ENCODE measurements around the gene MRPS35. TPM values are rescaled to one million over a fixed set of nuclear protein-coding genes. Genes with fewer than 3 reads are reported as not detected.
A peak's percentile ranks its signal among the peaks of the same experiment; 100 is the strongest.
"Not testable (repeated sequence)": the region's sequence is repeated elsewhere in the genome, so short reads cannot be mapped to it uniquely, and the experiment has no call there.

Gene MRPS35
- total RNA-seq, 1 donor from 2014 or later, result 41.1 TPM

DNA sequence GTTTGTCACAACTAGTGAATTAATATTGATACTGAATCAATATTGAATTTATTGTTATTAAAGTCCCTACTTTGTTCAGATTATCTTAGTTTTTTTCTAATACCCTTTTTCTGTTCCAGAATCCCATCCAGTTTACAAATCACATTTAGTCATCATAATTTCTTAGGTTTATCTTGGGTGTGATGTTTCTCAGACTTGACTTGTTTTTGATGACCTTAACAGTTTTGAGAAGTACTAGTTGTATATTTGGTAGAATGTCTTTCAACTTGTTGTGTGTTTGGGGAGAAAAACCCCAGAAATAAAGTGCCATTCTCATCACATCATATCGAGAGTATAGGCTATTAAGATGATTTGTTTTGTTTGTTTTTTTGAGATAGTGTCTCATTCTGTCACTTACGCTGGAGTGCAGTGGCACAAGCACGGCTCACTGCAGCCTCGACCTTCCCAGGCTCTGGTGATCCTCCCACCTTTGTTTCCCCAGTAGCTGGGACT is 19.5 kb downstream of the MRPS35 start:
- peaks cover 56% of the 10 kb centered on the region for H3K36me3 Mint-ChIP-seq
- H3K4me1 Mint-ChIP-seq (ENCODE audit: unreplicated experiment), result no peaks in the 10 kb centered on the region
- H3K4me3 Mint-ChIP-seq, result no peak overlapping the region
- no peaks in the 10 kb centered on the region for H3K9me3 Mint-ChIP-seq
- no peak for DNase-seq (ENCODE audit: extremely low spot score, unreplicated experiment)
- H3K27ac Mint-ChIP-seq, result no peak overlapping the region
- H3K27me3 Mint-ChIP-seq, result no peaks in the 10 kb centered on the region
- TF ChIP-seq, protein P1, sequence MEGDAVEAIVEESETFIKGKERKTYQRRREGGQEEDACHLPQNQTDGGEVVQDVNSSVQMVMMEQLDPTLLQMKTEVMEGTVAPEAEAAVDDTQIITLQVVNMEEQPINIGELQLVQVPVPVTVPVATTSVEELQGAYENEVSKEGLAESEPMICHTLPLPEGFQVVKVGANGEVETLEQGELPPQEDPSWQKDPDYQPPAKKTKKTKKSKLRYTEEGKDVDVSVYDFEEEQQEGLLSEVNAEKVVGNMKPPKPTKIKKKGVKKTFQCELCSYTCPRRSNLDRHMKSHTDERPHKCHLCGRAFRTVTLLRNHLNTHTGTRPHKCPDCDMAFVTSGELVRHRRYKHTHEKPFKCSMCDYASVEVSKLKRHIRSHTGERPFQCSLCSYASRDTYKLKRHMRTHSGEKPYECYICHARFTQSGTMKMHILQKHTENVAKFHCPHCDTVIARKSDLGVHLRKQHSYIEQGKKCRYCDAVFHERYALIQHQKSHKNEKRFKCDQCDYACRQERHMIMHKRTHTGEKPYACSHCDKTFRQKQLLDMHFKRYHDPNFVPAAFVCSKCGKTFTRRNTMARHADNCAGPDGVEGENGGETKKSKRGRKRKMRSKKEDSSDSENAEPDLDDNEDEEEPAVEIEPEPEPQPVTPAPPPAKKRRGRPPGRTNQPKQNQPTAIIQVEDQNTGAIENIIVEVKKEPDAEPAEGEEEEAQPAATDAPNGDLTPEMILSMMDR (conservative IDR thresholded peaks at IDR 0.05), result no peak

DNA sequence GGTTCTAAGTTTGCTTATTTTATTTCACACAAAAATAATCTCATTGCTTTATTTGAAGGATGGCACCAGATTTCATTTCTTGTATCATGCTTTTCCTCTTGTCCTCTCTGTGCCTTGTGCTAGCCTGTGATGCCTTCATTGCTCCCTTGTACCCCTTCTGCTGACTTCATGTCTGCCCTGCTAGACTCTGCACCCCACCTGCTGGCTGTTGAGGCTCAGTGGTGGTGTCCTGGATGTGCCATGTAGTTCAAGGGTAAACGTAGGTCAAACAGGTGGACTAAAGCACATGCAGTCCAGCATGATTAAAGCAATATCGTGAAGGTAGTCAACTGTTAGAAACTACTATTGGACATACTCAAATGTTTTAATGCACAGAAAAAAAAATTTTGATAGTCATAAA is 21.6 kb downstream of the MRPS35 start:
- H3K36me3 Mint-ChIP-seq, result peaks cover 55% of the 10 kb centered on the region
- no peaks in the 10 kb centered on the region for H3K27me3 Mint-ChIP-seq
- H3K27ac Mint-ChIP-seq, result no peak overlapping the region
- H3K4me3 Mint-ChIP-seq, result no peak overlapping the region
- no peak for DNase-seq (ENCODE audit: extremely low spot score, unreplicated experiment)
- H3K9me3 Mint-ChIP-seq, result no peaks in the 10 kb centered on the region
- TF ChIP-seq, protein P1 (conservative IDR thresholded peaks at IDR 0.05), result no peak
- no peaks in the 10 kb centered on the region for H3K4me1 Mint-ChIP-seq (ENCODE audit: unreplicated experiment)

GRCh38 chr12:27733052-27733656 is 22.5 kb downstream of the MRPS35 start:
- Mint-ChIP-seq H3K27me3 (no peaks in the 10 kb centered on the region), H3K9me3 (no peaks in the 10 kb centered on the region), H3K4me1 (ENCODE audit: unreplicated experiment) (no peaks in the 10 kb centered on the region), H3K4me3 (no peak overlapping the region), H3K27ac (no peak overlapping the region), H3K36me3 (peaks cover 58% of the 10 kb centered on the region)
- no peak for DNase-seq (ENCODE audit: extremely low spot score, unreplicated experiment)
- TF ChIP-seq, protein P1 (conservative IDR thresholded peaks at IDR 0.05), result peak; percentile 89

DNA sequence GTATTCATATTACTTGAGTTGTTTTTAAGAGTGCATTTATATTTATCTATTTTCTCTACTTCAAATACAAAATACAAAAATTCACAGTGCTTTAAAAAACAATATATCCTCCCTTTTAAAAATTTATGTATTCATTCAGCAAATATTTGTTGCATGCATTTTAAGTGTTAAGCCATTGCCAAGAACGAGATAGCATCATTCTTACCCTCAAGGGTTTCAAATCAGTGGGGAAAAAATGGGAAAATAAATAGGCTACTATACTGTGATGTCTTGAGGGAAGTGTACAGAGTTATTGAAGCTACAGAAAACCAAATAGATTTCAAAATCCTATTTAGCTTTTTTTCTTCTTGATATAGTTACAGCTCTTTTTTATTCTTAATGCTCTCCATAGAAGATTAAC is 23.2 kb downstream of the MRPS35 start:
- no peaks in the 10 kb centered on the region for H3K9me3 Mint-ChIP-seq
- H3K36me3 Mint-ChIP-seq, result peaks cover 53% of the 10 kb centered on the region
- H3K4me1 Mint-ChIP-seq (ENCODE audit: unreplicated experiment), result no peaks in the 10 kb centered on the region
- no peaks in the 10 kb centered on the region for H3K27me3 Mint-ChIP-seq
- no peak for DNase-seq (ENCODE audit: extremely low spot score, unreplicated experiment)
- TF ChIP-seq, protein P1 (conservative IDR thresholded peaks at IDR 0.05), result no peak
- H3K4me3 Mint-ChIP-seq, result no peak overlapping the region
- H3K27ac Mint-ChIP-seq, result no peak overlapping the region

DNA sequence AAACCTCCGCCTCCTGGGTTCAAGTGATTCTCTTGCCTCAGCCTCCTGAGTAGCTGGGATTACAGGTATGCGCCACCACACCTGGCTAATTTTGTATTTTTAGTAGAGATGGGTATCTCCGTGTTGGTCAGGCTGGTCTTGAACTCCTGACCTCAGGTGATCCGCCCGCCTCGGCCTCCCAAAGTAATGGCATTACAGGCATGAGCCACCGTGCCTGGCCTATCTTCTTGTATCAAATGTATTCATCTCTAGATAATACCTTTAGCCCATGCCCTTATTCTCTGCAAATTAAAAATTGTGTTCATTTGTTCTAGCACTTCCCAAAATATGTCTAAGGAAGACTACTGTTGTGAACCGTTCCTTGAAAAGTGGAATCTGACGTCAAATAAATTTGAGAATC is 23.7 kb downstream of the MRPS35 start:
- H3K36me3 Mint-ChIP-seq, result peaks cover 48% of the 10 kb centered on the region
- not testable (repeated sequence) for H3K4me3 Mint-ChIP-seq; DNase-seq (ENCODE audit: extremely low spot score, unreplicated experiment); H3K4me1 Mint-ChIP-seq (ENCODE audit: unreplicated experiment); H3K27ac Mint-ChIP-seq; H3K27me3 Mint-ChIP-seq; H3K9me3 Mint-ChIP-seq

- peaks cover 36% of the 10 kb centered on the region for H3K36me3 Mint-ChIP-seq
- TF ChIP-seq, protein P1 (conservative IDR thresholded peaks at IDR 0.05), result no peak
- no peaks in the 10 kb centered on the region for H3K27me3 Mint-ChIP-seq
- H3K27ac Mint-ChIP-seq, result no peak overlapping the region
- no peak overlapping the region for H3K4me3 Mint-ChIP-seq
- no peaks in the 10 kb centered on the region for H3K9me3 Mint-ChIP-seq
- DNase-seq (ENCODE audit: extremely low spot score, unreplicated experiment), result no peak
- H3K4me1 Mint-ChIP-seq (ENCODE audit: unreplicated experiment), result no peaks in the 10 kb centered on the region
These were observed 33.0 kb downstream of the MRPS35 start for GRCh38 chr12:27743601-27744000.

DNA sequence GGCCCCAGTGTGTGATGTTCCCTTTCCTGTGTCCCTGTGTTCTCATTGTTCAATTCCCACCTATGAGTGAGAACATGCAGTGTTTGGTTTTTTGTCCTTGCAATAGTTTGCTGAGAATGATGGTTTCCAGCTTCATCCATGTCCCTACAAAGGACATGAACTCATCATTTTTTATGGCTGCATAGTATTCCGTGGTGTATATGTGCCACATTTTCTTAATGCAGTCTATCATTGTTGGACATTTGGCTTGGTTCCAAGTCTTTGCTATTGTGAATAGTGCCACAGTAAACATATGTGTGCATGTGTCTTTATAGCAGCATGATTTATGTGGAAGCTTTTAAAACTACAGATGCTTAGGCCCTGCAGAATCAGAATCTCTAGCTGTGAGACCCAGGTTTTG is 35.1 kb downstream of the MRPS35 start:
- DNase-seq (ENCODE audit: extremely low spot score, unreplicated experiment); H3K9me3 Mint-ChIP-seq; H3K27me3 Mint-ChIP-seq; H3K4me3 Mint-ChIP-seq; H3K4me1 Mint-ChIP-seq (ENCODE audit: unreplicated experiment); H3K27ac Mint-ChIP-seq: not testable (repeated sequence)
- peaks cover 44% of the 10 kb centered on the region for H3K36me3 Mint-ChIP-seq

Data from type B pancreatic cell (in vitro differentiated cells).